Left ventricle myocardium inferior (tissue), 1 donor: ENCODE data around the gene RNF39. TPM values are rescaled to one million over a fixed set of nuclear protein-coding genes. Genes with fewer than 3 reads are reported as not detected.

Source experiments
- DNase-seq: peaks from one replicate; pipeline ENCODE4 v3.0.0-alpha.2; 2020
- H3K27ac ChIP-seq: fragments of 200-600 bp; replicated peaks from 2 replicates; pipeline ENCODE4 v1.8.0; 2021
- H3K27me3 ChIP-seq: fragments of 200-600 bp; 2 replicates; pipeline ENCODE4 v1.8.0; 2021; ENCODE audit warnings: low read depth
- H3K36me3 ChIP-seq: fragments of 200-600 bp; 2 replicates; pipeline ENCODE4 v1.8.0; 2021
- H3K4me1 ChIP-seq: fragments of 200-600 bp; 2 replicates; pipeline ENCODE4 v1.8.0; 2021
- H3K4me3 ChIP-seq: fragments of 200-600 bp; 2 replicates; pipeline ENCODE4 v1.8.0; 2021; ENCODE audit warnings: mild to moderate bottlenecking, moderate library complexity
- H3K9me3 ChIP-seq: fragments of 200-600 bp; replicated peaks from 2 replicates; pipeline ENCODE4 v1.8.0; 2021
- intact Hi-C: fragments of 100-400 bp; cut with micrococcal nuclease; formaldehyde crosslinking; loops from one replicate; pipeline ENCODE4 v1.11.0; 2022
- total RNA-seq: library from RNA; stranded (reverse); fragmentation: NEBNext Ultra II Directional; extraction: Animal tissue kit (Norgen Biotek cat#: 25700); gene quantifications from one replicate; pipeline ENCODE4 v1.2.1, GENCODE V29; 2021
- TF ChIP-seq, protein P1 (sequence below): fragments of 200-600 bp; IDR thresholded peaks from 2 replicates; pipeline ENCODE4 v1.8.0; 2021; ENCODE audit warnings: antibody characterized with exemption, mild to moderate bottlenecking, borderline replicate concordance
- donor health status: DM: no; HTN: yes; CAD: no; lungs with severe emphysema.

Gene RNF39
- total RNA-seq, 1 donor from 2014 or later: not detected

DNA sequence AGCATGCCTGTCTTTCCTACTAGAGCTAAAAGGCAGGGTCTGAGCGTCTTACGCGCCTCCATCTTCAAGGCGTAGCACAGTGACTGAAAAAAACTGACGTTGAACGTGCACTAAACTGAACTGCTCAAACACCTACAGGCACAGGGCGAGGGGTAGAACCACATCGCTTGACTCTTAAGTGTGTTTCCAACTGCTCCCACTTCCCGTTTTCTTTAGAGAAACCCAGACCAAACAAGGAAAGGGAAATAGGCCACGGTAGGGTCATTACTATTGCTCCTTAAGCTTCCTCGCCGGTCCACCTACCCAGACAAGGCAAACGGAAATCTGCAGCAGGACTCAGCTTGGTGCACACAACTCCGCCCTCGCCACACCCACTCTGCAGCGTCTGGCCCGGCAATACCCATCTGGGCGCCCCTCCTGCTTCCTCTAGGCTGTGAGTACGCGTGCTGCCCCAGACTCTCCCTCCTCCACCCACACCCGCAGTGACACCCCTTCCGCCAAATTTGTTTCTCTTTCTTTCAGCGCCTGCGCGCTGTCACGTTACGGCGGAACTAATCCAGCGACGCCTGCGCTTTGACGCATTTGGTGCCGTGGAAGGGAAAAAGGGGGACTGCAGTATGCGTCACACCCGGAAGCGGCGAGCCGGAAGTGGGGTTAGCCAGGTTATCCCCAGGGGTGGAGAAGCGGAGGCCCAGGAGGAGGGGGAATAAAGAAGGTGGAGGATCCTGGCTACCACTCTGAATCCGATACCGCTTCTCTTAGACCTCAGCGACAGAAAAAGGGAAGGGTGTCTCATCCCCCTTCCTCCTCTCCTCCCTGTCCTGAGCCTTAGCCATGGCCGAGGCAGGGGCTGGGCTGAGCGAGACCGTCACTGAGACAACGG is 8.8 kb downstream of the RNF39 start, which contains the start of gene PPP1R11:
Gene PPP1R11 (plus strand): TSS at position 622 of the 883 bp plus-strand sequence. CDS start 213 bp downstream, at position 835.
- intact Hi-C loops: loop anchor here (2.0 kb wide), 1 partner anchor 36 kb away; no protein-coding TSS in a partner anchor
- Histone ChIP-seq H3K4me3 (peak within 1 kb of the TSS; percentile 87), H3K36me3 (peaks cover 28% of the 10 kb centered on the region), H3K9me3 (no peaks in the 10 kb centered on the region), H3K27ac (peak within 1 kb of the TSS; percentile 94), H3K27me3 (peaks cover 12% of the 10 kb centered on the region), H3K4me1 (peaks cover 50% of the 10 kb centered on the region)
- DNase-seq: peak; percentile 98
- TF ChIP-seq, protein P1, sequence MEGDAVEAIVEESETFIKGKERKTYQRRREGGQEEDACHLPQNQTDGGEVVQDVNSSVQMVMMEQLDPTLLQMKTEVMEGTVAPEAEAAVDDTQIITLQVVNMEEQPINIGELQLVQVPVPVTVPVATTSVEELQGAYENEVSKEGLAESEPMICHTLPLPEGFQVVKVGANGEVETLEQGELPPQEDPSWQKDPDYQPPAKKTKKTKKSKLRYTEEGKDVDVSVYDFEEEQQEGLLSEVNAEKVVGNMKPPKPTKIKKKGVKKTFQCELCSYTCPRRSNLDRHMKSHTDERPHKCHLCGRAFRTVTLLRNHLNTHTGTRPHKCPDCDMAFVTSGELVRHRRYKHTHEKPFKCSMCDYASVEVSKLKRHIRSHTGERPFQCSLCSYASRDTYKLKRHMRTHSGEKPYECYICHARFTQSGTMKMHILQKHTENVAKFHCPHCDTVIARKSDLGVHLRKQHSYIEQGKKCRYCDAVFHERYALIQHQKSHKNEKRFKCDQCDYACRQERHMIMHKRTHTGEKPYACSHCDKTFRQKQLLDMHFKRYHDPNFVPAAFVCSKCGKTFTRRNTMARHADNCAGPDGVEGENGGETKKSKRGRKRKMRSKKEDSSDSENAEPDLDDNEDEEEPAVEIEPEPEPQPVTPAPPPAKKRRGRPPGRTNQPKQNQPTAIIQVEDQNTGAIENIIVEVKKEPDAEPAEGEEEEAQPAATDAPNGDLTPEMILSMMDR: no peak

DNA sequence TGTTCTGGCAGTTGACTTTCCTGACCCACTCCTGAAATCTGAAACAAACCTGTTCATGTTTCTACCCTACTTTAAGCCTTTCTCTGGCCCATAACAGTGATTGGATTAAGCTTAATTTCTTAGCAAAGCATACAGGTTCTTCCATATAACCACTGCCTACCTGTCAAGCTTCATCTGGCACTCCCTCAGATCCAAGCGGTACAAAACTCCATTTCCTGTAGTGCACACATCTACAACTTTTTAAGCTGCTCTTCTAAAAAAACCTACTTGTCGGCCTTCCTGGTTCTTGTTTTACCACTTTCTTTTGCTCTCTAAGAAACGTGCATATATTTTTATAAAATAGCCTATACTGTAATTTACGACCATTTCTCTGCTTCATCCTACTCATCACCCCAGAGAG is 9.5 kb downstream of the RNF39 start:
- H3K9me3 ChIP-seq: no peaks in the 10 kb centered on the region
- intact Hi-C loops: loop anchor here (2.0 kb wide), 1 partner anchor 37 kb away; no protein-coding TSS in a partner anchor
- TF ChIP-seq, protein P1: no peak
- peaks cover 28% of the 10 kb centered on the region for H3K36me3 ChIP-seq
- no peak for DNase-seq
- peak overlapping the region; percentile 94 for H3K27ac ChIP-seq
- H3K4me1 ChIP-seq: peaks cover 51% of the 10 kb centered on the region
- peak overlapping the region; percentile 87 for H3K4me3 ChIP-seq
- H3K27me3 ChIP-seq: peaks cover 4% of the 10 kb centered on the region

DNA sequence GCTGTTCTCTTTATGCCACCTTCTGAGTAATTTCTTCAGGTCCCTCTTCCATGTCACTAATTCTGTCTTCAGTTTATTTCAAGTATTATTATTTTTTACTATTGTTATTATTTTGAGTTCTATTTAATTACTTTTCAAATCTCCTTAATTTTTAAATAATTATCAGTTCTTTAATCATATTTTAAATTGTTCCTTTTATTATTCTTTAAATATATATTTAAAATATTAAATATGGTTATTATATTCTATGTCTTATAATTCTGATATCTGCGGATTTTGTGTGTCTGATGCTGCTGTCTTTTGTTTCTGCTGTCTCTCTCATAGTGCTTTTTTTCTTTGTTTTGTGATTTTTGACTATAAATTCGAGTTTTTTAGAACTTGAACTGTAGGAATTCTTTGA is 12.3 kb downstream of the RNF39 start:
- Histone ChIP-seq H3K36me3 (peaks cover 8% of the 10 kb centered on the region), H3K27me3 (no peaks in the 10 kb centered on the region), H3K9me3 (no peaks in the 10 kb centered on the region), H3K4me3 (no peak overlapping the region), H3K4me1 (peaks cover 63% of the 10 kb centered on the region), H3K27ac (no peak overlapping the region)
- DNase-seq: no peak
- TF ChIP-seq, protein P1: no peak
- intact Hi-C loops: no loop called here

DNA sequence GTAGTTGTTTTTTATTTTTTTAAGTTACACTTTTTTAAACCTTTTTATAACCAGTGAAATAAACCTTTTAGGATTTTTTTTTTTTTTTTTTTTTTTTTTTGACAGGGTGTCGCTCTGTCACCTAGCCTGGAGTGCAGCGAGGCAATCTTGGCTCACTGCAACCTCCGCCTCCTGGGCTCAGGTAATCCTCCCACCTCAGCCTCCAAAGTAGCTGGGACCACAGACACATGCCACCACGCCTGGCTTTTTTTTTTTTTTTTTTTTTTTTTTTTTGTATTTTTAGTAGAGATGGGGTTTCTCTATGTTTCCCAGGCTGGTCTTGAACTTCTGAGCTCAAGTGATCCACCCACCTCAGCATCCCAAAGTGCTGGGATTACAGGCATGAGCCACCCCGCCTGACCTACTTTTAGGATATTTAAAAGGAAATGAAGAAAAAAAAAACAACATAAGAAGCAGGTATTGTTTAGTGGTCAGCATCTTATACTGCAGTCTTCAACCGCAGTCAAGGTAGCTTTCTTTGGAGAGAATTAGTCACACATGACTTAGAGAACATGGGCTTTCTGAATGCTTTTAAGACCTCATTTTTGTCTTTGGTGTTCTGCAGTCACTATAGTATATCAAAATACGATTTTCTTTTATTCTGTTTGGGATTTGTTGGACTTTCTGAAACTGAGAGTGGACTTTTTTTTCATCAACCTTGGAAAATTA is 12.9 kb downstream of the RNF39 start:
- Histone ChIP-seq H3K9me3 (no peaks in the 10 kb centered on the region), H3K4me3 (peak overlapping the region; percentile 84), H3K4me1 (peaks cover 56% of the 10 kb centered on the region), H3K27me3 (no peaks in the 10 kb centered on the region), H3K36me3 (peaks cover 14% of the 10 kb centered on the region), H3K27ac (no peak overlapping the region)
- TF ChIP-seq, protein P1: no peak
- intact Hi-C loops: no loop called here
- no peak for DNase-seq

DNA sequence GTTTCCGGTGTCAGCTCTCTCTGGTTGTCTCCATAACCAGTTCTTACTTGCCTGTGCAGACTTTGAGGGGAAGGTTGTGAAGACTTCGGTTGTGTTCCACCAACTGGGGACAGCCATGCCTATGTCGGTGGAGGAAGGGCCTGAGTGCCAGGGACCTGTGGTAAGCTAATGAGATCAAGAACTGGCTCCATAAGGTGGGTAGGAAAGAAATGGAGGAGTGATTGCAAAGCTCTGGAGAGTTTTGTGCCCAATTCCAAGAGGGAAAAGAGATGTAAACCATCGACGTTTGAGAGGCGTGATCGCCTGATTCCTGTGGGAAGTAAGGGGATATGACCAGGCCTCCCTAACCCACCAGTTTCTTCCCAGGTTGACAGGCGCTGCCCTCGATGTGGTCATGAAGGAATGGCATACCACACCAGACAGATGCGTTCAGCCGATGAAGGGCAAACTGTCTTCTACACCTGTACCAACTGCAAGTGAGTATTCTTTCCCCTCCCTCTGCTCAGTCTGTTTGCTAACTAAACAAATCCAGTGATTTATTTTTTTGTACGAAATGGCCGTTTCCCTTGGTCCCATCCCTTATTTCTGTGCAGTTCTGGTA is 13.6 kb downstream of the RNF39 start:
- Histone ChIP-seq H3K9me3 (no peaks in the 10 kb centered on the region), H3K27ac (peak overlapping the region; percentile 94), H3K27me3 (no peaks in the 10 kb centered on the region), H3K4me1 (peaks cover 49% of the 10 kb centered on the region), H3K36me3 (peaks cover 21% of the 10 kb centered on the region), H3K4me3 (peak overlapping the region; percentile 84)
- intact Hi-C loops: no loop called here
- DNase-seq: no peak
- TF ChIP-seq, protein P1: no peak
